ENCODE results near the gene SORBS1.
"Not testable (repeated sequence)": the region's sequence is repeated elsewhere in the genome, so short reads cannot be mapped to it uniquely, and the experiment has no call there.

Gene SORBS1

GRCh38 chr10:95375418-95375817 lies 185.8 kb downstream of the SORBS1 start:
- no peak for DNase-seq

GRCh38 chr10:95374597-95375209 lies 186.5 kb downstream of the SORBS1 start:
- DNase-seq: peak; percentile 88

- no peak for DNase-seq
Observed at GRCh38 chr10:95373660-95374059, 187.5 kb downstream of the SORBS1 start.

GRCh38 chr10:95364342-95364741 lies 196.8 kb downstream of the SORBS1 start:
- DNase-seq: no peak

GRCh38 chr10:95363303-95363912 lies 197.8 kb downstream of the SORBS1 start:
- peak; percentile 75 for DNase-seq

- DNase-seq: no peak
Observed at GRCh38 chr10:95360122-95360714, 201.0 kb downstream of the SORBS1 start.

- DNase-seq: no peak
Observed at GRCh38 chr10:95359466-95359865, 201.7 kb downstream of the SORBS1 start.

- no peak for DNase-seq
Observed at GRCh38 chr10:95356190-95356955, 204.8 kb downstream of the SORBS1 start.

- no peak for DNase-seq
Observed at GRCh38 chr10:95355301-95355700, 205.9 kb downstream of the SORBS1 start.

- DNase-seq: no peak
Observed at GRCh38 chr10:95354110-95354509, 207.1 kb downstream of the SORBS1 start.

GRCh38 chr10:95353123-95353522 lies 208.0 kb downstream of the SORBS1 start:
- no peak for DNase-seq

GRCh38 chr10:95352684-95353083 lies 208.5 kb downstream of the SORBS1 start:
- no peak for DNase-seq

- DNase-seq: no peak
Observed at GRCh38 chr10:95350830-95351228, 210.3 kb downstream of the SORBS1 start.

GRCh38 chr10:95350219-95350829 lies 210.8 kb downstream of the SORBS1 start:
- no peak for DNase-seq

- DNase-seq: not testable (repeated sequence)
Observed at GRCh38 chr10:95347402-95347766, 213.8 kb downstream of the SORBS1 start.

- DNase-seq: no peak
Observed at GRCh38 chr10:95346715-95347401, 214.3 kb downstream of the SORBS1 start.

- DNase-seq: no peak
Observed at GRCh38 chr10:95343573-95343972, 217.6 kb downstream of the SORBS1 start.

GRCh38 chr10:95341716-95342130 lies 219.4 kb downstream of the SORBS1 start:
- no peak for DNase-seq

GRCh38 chr10:95339863-95340262 lies 221.3 kb downstream of the SORBS1 start:
- no peak for DNase-seq

- DNase-seq: no peak
Observed at GRCh38 chr10:95337423-95338160, 223.6 kb downstream of the SORBS1 start.

GRCh38 chr10:95336702-95337101 lies 224.5 kb downstream of the SORBS1 start:
- no peak for DNase-seq
